HCT116 (cell line): ENCODE data around the gene FAM13A.

Experiments used
- EZH2 ChIP-seq: fragments of 200-600 bp; sonication (generic); IDR thresholded peaks from 2 replicates; pipeline ENCODE4 v1.6.1; 2017; ENCODE audit warnings: antibody characterized with exemption, mixed run types
- EZH2phosphoT487 ChIP-seq: fragments of 200-600 bp; IDR thresholded peaks from 2 replicates; pipeline ENCODE4 v1.6.1; 2018; ENCODE audit warnings: antibody characterized with exemption, borderline replicate concordance
- POLR2A ChIP-seq: IDR thresholded peaks from 2 replicates; pipeline ENCODE4 v1.7.0; 2011; ENCODE audit warnings: borderline replicate concordance; ENCODE audit not compliant: insufficient read depth, insufficient read length; ENCODE audit errors: extremely low read depth
- POLR2AphosphoS5 ChIP-seq: IDR thresholded peaks from 2 replicates; pipeline ENCODE4 v1.6.1; 2011; ENCODE audit warnings: mild to moderate bottlenecking, low read depth, low read length, moderate library complexity
- RAD21 ChIP-seq: IDR thresholded peaks from 2 replicates; pipeline ENCODE4 v1.6.1; 2012; ENCODE audit warnings: low read depth, mild to moderate bottlenecking
- SIN3A ChIP-seq: IDR thresholded peaks from 2 replicates; pipeline ENCODE4 v1.6.1; 2012; ENCODE audit warnings: low read depth
- TCF7L2 ChIP-seq: IDR thresholded peaks from 2 replicates; pipeline ENCODE4 v1.7.0; 2011; ENCODE audit warnings: borderline replicate concordance, inconsistent platforms; ENCODE audit not compliant: insufficient read depth, insufficient read length; ENCODE audit errors: extremely low read depth
- ZNF274 ChIP-seq: fragments of 200-500 bp; sonication (Bioruptor generic); IDR thresholded peaks from 2 replicates; pipeline ENCODE4 v1.6.1; 2014; ENCODE audit warnings: mild to moderate bottlenecking, low read depth, low read length, inconsistent platforms
- TF ChIP-seq, protein P1 (sequence below): IDR thresholded peaks from 2 replicates; pipeline ENCODE4 v1.6.1; 2012
- TF ChIP-seq, protein P2 (sequence below), 3 experiments: fragments of 200-600 bp in 1 of 3; sonication (generic) in 1 of 3; IDR thresholded peaks in 2 of 3; conservative IDR thresholded peaks in 1 of 3; 2 replicates each; pipeline ENCODE4 v1.5.1; 2012 to 2017; ENCODE audit warnings: low read depth in 2 of 3, low read length in 2 of 3, antibody characterized with exemption in 1 of 3, borderline replicate concordance in 1 of 3, control low read depth in 1 of 3, mild to moderate bottlenecking in 1 of 3, mixed read lengths in 1 of 3, mixed run types in 1 of 3, moderate library complexity in 1 of 3; ENCODE audit not compliant: insufficient read depth in 1 of 3
- TF ChIP-seq, protein P3 (sequence below): IDR thresholded peaks from 2 replicates; pipeline ENCODE4 v1.6.1; 2012; ENCODE audit warnings: low read depth
- TF ChIP-seq, protein P4 (sequence below): IDR thresholded peaks from 2 replicates; pipeline ENCODE4 v1.6.1; 2011; ENCODE audit warnings: mild to moderate bottlenecking, low read length, moderate library complexity; ENCODE audit not compliant: insufficient replicate concordance; ENCODE audit errors: extremely low read depth
- TF ChIP-seq, protein P5 (sequence below): IDR thresholded peaks from 2 replicates; pipeline ENCODE4 v1.6.1; 2012

DNA sequence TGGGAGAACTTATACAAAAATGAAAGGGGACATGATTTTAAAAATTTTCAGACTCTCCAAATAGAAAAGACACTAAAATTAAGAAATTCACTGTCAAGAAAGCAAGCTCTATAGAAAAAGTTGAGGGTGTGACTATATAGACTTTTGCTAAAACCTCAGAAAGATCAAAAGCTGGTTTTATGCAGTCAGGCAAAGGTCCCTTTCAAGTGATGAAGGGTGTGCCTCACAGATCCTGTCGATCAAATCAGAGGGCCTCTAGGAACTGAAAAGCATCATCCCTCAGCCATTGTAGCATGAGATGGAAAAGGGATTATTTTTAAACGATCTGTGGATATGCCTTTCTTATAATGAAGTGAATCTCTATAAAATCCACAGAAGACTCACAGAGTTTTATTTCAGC, 116.5 kb downstream of the FAM13A start:
- TF ChIP-seq ZNF274 (no peak), TCF7L2 (no peak), POLR2A (no peak), EZH2 (no peak), RAD21 (no peak), EZH2phosphoT487 (no peak), POLR2AphosphoS5 (no peak), SIN3A (no peak)
- TF ChIP-seq, protein P1, sequence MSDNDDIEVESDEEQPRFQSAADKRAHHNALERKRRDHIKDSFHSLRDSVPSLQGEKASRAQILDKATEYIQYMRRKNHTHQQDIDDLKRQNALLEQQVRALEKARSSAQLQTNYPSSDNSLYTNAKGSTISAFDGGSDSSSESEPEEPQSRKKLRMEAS = no peak
- TF ChIP-seq, protein P2, sequence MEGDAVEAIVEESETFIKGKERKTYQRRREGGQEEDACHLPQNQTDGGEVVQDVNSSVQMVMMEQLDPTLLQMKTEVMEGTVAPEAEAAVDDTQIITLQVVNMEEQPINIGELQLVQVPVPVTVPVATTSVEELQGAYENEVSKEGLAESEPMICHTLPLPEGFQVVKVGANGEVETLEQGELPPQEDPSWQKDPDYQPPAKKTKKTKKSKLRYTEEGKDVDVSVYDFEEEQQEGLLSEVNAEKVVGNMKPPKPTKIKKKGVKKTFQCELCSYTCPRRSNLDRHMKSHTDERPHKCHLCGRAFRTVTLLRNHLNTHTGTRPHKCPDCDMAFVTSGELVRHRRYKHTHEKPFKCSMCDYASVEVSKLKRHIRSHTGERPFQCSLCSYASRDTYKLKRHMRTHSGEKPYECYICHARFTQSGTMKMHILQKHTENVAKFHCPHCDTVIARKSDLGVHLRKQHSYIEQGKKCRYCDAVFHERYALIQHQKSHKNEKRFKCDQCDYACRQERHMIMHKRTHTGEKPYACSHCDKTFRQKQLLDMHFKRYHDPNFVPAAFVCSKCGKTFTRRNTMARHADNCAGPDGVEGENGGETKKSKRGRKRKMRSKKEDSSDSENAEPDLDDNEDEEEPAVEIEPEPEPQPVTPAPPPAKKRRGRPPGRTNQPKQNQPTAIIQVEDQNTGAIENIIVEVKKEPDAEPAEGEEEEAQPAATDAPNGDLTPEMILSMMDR (IDR thresholded peaks at IDR 0.05 in 2 of 3, conservative IDR thresholded peaks at IDR 0.05 in 1 of 3; ENCODE audit: borderline replicate concordance in 1 of 3, insufficient read depth in 1 of 3, low read depth in 2 of 3, low read length in 2 of 3) = no peak
- TF ChIP-seq, protein P3, sequence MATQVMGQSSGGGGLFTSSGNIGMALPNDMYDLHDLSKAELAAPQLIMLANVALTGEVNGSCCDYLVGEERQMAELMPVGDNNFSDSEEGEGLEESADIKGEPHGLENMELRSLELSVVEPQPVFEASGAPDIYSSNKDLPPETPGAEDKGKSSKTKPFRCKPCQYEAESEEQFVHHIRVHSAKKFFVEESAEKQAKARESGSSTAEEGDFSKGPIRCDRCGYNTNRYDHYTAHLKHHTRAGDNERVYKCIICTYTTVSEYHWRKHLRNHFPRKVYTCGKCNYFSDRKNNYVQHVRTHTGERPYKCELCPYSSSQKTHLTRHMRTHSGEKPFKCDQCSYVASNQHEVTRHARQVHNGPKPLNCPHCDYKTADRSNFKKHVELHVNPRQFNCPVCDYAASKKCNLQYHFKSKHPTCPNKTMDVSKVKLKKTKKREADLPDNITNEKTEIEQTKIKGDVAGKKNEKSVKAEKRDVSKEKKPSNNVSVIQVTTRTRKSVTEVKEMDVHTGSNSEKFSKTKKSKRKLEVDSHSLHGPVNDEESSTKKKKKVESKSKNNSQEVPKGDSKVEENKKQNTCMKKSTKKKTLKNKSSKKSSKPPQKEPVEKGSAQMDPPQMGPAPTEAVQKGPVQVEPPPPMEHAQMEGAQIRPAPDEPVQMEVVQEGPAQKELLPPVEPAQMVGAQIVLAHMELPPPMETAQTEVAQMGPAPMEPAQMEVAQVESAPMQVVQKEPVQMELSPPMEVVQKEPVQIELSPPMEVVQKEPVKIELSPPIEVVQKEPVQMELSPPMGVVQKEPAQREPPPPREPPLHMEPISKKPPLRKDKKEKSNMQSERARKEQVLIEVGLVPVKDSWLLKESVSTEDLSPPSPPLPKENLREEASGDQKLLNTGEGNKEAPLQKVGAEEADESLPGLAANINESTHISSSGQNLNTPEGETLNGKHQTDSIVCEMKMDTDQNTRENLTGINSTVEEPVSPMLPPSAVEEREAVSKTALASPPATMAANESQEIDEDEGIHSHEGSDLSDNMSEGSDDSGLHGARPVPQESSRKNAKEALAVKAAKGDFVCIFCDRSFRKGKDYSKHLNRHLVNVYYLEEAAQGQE = no peak
- TF ChIP-seq, protein P4, sequence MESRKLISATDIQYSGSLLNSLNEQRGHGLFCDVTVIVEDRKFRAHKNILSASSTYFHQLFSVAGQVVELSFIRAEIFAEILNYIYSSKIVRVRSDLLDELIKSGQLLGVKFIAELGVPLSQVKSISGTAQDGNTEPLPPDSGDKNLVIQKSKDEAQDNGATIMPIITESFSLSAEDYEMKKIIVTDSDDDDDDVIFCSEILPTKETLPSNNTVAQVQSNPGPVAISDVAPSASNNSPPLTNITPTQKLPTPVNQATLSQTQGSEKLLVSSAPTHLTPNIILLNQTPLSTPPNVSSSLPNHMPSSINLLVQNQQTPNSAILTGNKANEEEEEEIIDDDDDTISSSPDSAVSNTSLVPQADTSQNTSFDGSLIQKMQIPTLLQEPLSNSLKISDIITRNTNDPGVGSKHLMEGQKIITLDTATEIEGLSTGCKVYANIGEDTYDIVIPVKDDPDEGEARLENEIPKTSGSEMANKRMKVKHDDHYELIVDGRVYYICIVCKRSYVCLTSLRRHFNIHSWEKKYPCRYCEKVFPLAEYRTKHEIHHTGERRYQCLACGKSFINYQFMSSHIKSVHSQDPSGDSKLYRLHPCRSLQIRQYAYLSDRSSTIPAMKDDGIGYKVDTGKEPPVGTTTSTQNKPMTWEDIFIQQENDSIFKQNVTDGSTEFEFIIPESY = no peak
- TF ChIP-seq, protein P5, sequence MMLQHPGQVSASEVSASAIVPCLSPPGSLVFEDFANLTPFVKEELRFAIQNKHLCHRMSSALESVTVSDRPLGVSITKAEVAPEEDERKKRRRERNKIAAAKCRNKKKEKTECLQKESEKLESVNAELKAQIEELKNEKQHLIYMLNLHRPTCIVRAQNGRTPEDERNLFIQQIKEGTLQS = no peak
